C4-2B (cell line): ENCODE results near the gene AGBL4.

Experiments used
- ZFX ChIP-seq: fragments of 450-650 bp; IDR thresholded peaks from 2 replicates; pipeline ENCODE4 v1.6.1; 2017
- TF ChIP-seq, protein P1 (sequence below): fragments of 450-650 bp; conservative IDR thresholded peaks from 2 replicates; pipeline ENCODE4 v1.5.1; 2017; ENCODE audit warnings: mild to moderate bottlenecking

DNA sequence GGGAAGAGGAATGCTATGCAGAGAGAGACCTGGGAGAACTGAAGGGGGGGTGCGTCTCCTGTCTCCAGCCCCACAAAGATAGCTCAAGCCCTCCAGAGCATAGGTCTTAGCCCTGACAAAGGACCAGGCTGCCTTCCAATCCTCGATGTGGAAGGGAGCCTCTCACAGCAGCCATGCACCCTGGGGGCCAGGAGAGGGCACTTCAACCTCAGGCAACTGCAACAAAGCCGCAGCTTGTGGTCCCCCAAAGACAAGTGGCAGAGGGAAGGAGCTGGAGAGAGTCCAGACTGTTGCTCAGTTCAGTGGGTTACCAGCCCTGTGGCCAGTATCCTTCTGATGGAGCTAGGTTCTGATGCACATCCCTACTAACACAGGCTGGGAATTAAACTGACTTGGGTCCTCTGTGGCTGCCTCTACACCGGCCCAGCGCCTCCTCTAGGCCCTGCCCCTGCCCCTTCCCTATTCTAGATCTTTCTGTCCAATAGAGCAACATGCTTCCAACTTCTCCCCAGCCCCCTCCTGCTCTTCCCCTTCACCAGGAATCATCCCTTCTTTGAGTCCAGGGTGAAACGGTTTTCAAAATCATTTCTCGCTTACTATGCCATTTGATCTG is 1451.0 kb downstream of the AGBL4 start:
- TF ChIP-seq, protein P1, sequence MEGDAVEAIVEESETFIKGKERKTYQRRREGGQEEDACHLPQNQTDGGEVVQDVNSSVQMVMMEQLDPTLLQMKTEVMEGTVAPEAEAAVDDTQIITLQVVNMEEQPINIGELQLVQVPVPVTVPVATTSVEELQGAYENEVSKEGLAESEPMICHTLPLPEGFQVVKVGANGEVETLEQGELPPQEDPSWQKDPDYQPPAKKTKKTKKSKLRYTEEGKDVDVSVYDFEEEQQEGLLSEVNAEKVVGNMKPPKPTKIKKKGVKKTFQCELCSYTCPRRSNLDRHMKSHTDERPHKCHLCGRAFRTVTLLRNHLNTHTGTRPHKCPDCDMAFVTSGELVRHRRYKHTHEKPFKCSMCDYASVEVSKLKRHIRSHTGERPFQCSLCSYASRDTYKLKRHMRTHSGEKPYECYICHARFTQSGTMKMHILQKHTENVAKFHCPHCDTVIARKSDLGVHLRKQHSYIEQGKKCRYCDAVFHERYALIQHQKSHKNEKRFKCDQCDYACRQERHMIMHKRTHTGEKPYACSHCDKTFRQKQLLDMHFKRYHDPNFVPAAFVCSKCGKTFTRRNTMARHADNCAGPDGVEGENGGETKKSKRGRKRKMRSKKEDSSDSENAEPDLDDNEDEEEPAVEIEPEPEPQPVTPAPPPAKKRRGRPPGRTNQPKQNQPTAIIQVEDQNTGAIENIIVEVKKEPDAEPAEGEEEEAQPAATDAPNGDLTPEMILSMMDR: peak; percentile 76
- TF ChIP-seq ZFX: no peak
